CD4-positive, alpha-beta T cell treated with Interleukin-17A for 1 hour (primary cell): ENCODE measurements around the gene KRTAP3-2.

Source experiments
- DNase-seq: peaks from one replicate; pipeline ENCODE4 v3.0.0-alpha.2; 2020

KRTAP3-2 gene

DNA sequence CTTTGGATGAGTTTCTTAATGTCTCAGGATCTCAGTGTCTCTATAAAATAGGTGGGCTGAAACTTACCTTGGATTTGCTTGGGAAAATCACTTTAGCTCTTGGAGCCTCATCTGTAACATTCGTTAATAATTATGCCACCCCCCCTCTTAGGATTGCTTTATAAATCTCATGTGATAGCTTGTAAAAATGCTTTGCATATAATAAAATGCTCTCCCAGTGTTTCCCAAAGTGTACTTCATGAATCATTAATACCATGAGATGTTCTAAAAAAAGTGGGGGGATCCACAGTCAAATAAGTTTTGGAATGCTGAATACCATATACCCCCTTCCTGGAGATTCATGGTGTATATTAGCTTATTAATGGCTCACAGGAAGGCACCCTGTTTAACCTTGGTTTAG lies 38.1 kb downstream of the KRTAP3-2 start:
- no peak for DNase-seq

DNA sequence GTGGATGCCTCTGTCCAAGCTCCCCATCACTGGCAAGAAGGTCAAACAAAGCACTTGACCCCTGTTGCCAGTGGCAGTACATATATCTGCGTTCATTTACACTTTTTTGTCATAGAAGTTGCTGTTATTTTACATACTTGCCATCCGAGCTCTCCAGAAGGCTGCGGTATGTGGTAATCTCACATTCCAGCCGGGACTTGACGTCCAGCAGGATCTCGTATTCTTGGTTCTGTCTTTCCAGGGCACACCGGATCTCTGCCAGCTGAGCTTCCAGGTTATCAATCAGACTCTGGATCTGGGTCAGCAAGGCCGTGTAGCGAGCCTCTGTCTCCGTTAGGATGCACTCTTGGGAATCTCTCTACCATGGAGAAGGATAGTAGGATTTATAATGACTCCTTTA lies 39.6 kb downstream of the KRTAP3-2 start:
- DNase-seq: no peak

DNA sequence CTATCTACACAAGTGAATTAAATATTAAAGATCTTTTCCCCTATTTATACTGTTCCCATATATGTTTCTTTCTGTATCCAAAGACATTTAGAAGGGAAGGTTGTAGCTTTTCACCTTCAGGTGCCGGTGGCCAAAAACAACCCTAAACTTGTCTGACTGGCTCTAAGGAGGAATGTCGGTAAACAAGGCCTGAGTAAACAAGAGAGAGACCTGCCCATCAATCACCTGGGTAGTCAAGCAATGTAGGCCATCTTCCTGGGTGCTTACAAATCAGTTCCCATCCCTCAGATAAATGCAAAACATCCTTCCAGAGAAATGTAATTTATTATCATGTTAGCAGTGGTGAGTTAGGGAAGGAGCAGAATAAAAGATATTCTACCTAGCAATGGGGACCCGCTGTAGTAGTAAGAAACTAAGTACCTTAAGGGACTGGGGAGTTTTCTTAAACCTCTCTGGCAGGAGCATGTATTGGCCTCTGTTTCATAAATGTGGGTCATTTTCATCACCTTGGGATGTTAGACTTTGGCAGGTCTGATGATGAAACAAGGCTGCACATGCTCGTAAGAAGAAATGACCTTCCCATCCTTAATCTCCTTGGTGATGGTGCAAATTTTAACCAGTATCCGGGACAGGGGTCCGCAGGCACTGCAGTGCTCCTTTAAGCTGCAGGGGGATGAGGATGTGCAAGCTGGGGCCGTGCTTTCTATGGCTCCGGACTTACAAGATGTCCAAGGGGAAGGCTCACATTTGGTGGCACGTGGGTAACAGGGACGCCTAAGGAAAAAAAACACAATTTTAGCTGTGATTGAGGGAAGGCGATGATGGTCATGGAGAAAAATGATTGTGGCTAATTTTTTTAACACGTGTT lies 41.4 kb downstream of the KRTAP3-2 start:
- DNase-seq: no peak

DNA sequence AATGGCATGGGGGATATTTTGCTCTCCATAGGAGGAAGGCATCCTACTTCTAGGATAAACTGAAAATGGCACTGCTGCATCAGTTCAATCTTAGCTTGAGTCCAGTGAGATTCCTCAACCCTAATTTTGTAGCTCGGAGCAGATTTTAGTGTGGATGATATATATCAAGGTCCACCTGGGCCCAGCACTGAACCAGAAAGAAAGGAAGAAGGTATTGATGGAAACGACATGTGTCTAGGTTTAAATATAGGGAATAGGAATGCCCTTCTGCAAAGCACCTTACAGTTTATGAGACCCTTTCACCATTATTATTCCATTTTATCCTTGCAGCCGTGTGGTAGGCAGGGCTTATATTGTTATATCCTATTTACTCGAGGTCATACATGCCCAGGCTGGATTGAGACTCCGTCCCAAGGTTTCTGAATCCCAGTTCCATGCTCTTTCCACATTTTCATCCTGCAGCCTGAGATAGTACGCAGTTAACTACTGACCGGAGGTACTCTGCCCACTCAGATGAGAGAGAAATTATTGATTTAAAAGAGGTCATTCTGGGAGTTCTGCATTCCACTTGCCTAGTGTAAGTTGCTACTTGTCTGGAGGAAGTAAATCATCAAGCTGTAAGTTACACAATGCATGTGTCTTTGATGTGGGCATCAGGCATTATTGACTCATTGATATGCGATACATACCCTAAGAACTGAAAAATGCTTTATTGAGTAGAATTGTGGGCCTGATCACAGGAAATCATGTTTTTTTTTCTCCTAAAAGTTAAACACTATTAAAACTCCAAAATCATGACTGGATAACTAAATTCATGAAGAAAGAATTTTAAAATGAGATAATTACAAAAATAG lies 43.1 kb downstream of the KRTAP3-2 start:
- no peak for DNase-seq

DNA sequence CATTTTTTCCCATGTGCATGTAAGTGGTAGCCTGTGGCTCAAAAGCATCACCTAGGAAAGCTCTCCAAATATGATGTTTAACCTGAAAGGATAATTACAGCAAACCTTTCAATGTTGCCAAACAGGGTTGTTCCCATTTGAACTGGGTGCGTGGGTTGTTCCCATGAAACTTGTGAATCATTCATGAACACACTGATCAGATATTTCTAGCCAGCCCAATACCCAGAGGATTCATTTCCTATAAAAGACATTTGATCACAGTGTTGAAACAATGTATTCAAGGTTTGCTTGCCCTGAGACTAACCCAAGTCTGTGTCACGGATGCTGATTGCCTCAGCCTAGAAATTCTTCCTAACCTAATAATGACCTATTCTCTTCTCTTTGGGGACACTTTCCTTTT lies 45.8 kb downstream of the KRTAP3-2 start:
- no peak for DNase-seq

DNA sequence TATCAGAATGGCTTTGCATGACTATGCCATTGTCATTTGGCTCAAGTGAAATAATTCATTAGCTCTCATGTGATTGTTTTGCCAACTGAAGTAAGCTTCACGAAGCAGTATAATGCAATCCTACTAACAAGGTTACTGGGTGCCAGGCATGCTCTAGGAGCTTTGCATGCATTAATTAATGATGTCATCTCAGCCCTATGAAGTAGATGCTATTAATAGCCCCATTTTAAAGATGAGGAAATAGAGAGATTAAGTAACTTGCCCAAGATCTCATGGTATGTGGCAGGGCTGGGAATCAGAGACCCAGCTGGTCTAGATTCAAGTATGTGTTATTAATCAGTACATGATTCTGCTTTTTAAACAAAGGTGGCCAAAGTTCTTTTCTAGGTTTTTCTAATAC lies 47.0 kb downstream of the KRTAP3-2 start:
- DNase-seq: no peak

DNA sequence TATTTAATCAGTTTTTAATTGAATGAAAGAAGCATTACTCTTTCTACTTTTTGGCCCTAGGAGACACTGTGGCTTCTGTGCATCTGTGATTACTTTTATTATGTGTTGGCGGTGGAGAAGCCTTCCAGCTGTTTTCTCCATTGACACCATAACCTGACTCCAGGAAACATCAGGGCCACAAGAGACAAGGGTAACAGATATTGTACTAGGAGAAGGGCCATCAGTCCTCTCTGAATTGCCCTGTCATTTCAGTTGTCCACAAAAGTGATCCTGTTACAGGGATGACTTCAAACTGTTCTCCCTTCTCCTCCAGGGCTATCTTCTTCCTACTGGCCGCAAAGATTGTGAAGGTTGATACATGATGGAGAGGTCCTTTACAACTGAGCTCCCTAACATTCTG lies 47.6 kb downstream of the KRTAP3-2 start:
- no peak for DNase-seq

DNA sequence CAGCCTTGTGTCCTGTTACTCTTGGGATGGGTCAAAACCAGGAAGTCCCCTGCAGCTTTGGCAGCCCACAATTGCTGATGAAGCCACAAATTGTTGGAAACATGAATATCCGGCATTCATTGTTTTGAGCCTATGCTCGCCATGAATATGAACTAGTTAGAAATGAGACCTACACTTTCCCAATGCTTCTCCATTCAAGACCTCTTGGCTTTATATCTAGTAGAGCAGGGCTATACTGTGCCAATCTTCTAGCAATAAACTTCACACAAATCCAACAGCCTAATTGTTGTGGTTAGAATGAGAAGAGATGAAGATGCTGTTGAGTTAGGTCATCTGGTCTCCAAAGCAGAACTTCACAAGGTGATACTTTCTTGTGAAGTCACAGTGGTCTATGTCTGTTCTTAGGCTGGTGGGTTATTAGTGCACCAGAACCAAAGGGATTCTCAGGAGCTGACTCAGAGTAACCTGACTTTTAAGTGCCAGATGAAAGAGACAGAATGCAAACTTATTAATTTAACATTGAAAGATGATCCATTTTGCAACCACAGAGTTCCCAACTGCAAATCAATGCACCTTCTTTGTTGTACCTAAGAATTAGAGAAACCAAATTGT lies 48.6 kb downstream of the KRTAP3-2 start:
- no peak for DNase-seq

DNA sequence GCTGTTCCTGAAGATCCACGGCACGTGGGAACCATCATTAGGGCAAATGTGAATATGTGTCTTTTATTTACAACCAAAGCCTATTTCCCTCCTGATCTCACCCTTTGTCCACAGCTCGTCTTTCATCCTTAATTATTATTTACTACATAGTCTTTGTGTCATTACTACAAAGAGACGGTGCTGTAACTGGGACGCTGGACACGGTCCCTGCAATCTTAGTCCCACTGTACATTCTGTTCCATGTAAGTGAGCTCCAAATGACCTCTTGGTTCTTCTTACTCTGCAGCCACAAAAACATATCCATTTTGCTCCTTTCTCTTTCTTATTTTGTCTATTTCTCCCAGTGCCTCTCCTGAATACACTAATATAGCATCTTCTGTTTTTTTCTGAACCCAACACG lies 49.5 kb downstream of the KRTAP3-2 start:
- no peak for DNase-seq

DNA sequence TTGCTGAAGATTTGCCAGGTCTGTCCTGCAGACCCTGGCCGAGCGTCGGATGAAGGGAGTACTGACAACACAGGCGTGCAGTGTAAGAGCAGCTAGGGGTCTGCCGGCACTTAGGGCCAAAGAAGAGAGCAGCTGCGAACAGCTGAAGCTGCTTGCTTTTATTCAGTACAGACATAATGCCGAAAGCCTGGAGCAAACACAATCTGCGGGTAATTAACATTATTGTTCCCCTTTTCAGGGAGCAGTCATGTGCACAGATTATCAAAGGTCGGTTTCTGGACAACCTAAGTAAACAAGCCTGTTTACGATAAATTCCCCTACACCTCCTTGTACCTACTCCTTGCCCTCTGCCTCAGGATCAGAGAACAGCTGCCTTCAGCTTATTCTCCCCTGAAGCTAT lies 50.3 kb downstream of the KRTAP3-2 start:
- DNase-seq: no peak
